Right lobe of liver (tissue), 6 donors: ENCODE measurements around the gene PPP1CB. TPM values are rescaled to one million over a fixed set of nuclear protein-coding genes. Genes with fewer than 3 reads are reported as not detected.

Experiments
- ATAC-seq, 4 donors: fragments of 200-7000 bp; cut with Tn5 transposase; one replicate each; pipeline ENCODE4 v1.9.1; 2020; ENCODE audit warnings: mild to moderate bottlenecking in 4 of 4, moderate library complexity in 4 of 4
- DNase-seq, 3 donors: peaks; one replicate each; pipeline ENCODE4 v3.0.0-alpha.2; 2020
- H3K27ac ChIP-seq, 3 donors: fragments of 200-600 bp; one replicate each; pipeline ENCODE4 v1.8.0; 2022
- H3K27me3 ChIP-seq, 2 donors: fragments of 200-600 bp; one replicate each; pipeline ENCODE4 v1.8.0; 2022
- H3K36me3 ChIP-seq, 4 donors: fragments of 200-600 bp; sonication (generic) in 1 of 4; one replicate each; pipeline versions ENCODE4 v1.5.1 to v1.8.0; 2017 to 2022; ENCODE audit warnings: control low read depth in 1 of 4
- H3K4me1 ChIP-seq, 4 donors: fragments of 200-600 bp; sonication (generic) in 1 of 4; one replicate each; pipeline versions ENCODE4 v1.5.1 to v1.8.0; 2017 to 2022; ENCODE audit warnings: control low read depth in 1 of 4
- H3K4me3 ChIP-seq, 3 donors: fragments of 200-600 bp; one replicate each; pipeline ENCODE4 v1.8.0; 2022
- H3K9me3 ChIP-seq, 4 donors: fragments of 200-600 bp; sonication (generic) in 1 of 4; one replicate each; pipeline versions ENCODE4 v1.5.1 to v1.8.0; 2017 to 2022; ENCODE audit warnings: control low read depth in 1 of 4
- CTCF ChIP-seq, 4 donors: fragments of 200-600 bp in 3 of 4; fragments of 450-650 bp in 1 of 4; IDR thresholded peaks; one replicate each; pipeline versions ENCODE4 v1.5.1 to v1.8.0; 2016 to 2022; ENCODE audit warnings: antibody characterized with exemption in 4 of 4, mild to moderate bottlenecking in 2 of 4
- POLR2A ChIP-seq: fragments of 450-650 bp; IDR thresholded peaks from one replicate; pipeline ENCODE4 v1.6.1; 2017; ENCODE audit warnings: antibody characterized with exemption, mild to moderate bottlenecking
- WGBS: methylation state at CpG from one replicate; pipeline ENCODE4 v1.1.6; 2018; ENCODE audit warnings: low coverage, low lambda C conversion rate; ENCODE audit not compliant: insufficient coverage; ENCODE audit errors: missing lambda C conversion rate; 5-methylcytosine and 5-hydroxymethylcytosine counted together
- intact Hi-C, 2 donors: fragments of 100-400 bp; cut with DNase I; formaldehyde crosslinking; loops; one replicate each; pipeline versions ENCODE4 v1.11.2 to v1.14.1; 2022
- total RNA-seq, 6 experiments: library from RNA; depleted of rRNA in 2 of 6; stranded (reverse); fragments of >200 nt in 2 of 6; fragmentation: NEBNext Ultra II Directional in 3 of 6; extraction: Animal tissue kit (Norgen Biotek cat#: 25700) in 3 of 6; gene quantifications; one replicate each; pipeline versions ENCODE4 v1.1.0 to v1.2.4, GENCODE V29; 2016 to 2023
- donor health status: DM: no; HTN: yes; CAD: no.
- donor health status: DM: no; HTN: no; CAD: no.
- donor health status: DM: no; HTN: no; CAD: no.
- donor health status: DM: no; HTN: yes; CAD: no.
- donor health status: DM: no; HTN: yes; CAD: no.

The PPP1CB gene
- total RNA-seq, 6 experiments from 2014 or later: 55.7 to 86.3 (median 71.4) TPM

GRCh38 chr2:28745225-28745624, 6.4 kb upstream of the PPP1CB start:
- ATAC-seq: no peak
- TF ChIP-seq CTCF (IDR thresholded peaks at IDR 0.05) (no peak), POLR2A (no peak)
- WGBS: 79% methylated on average over 2 of the region's 2 CpGs
- Histone ChIP-seq H3K4me1 (peaks cover 0 to 3% (median 0%) of the 10 kb centered on the region in 4 donors), H3K9me3 (no peaks in the 10 kb centered on the region), H3K36me3 (no peaks in the 10 kb centered on the region), H3K4me3 (no peak overlapping the region), H3K27me3 (no peaks in the 10 kb centered on the region), H3K27ac (no peak overlapping the region)
- intact Hi-C loops: no loop called here
- DNase-seq: no peak

- WGBS: 73% methylated on average over 1 of the region's 4 CpGs
- intact Hi-C loops: no loop called here
- no peak for ATAC-seq
These were observed 5.8 kb upstream of the PPP1CB start for GRCh38 chr2:28745876-28746275.

GRCh38 chr2:28746429-28747111, 5.1 kb upstream of the PPP1CB start:
- no peak for TF ChIP-seq CTCF (IDR thresholded peaks at IDR 0.05)
- no peak for TF ChIP-seq POLR2A
- 61% methylated on average over 3 of the region's 3 CpGs for WGBS
- Histone ChIP-seq H3K4me3 (no peak overlapping the region), H3K27me3 (no peaks in the 10 kb centered on the region), H3K9me3 (no peaks in the 10 kb centered on the region), H3K4me1 (peaks cover 0 to 8% (median 0%) of the 10 kb centered on the region in 4 donors), H3K36me3 (no peaks in the 10 kb centered on the region), H3K27ac (no peak overlapping the region)
- intact Hi-C loops: no loop called here
- ATAC-seq (no peak), DNase-seq (no peak)

More at GRCh38 chr2:28745876-28746275, 5.8 kb upstream of the PPP1CB start:
- H3K9me3 ChIP-seq: no peaks in the 10 kb centered on the region
- H3K4me1 ChIP-seq: peaks cover 0 to 8% (median 0%) of the 10 kb centered on the region in 4 donors
- H3K27ac ChIP-seq: no peak overlapping the region
- no peaks in the 10 kb centered on the region for H3K27me3 ChIP-seq
- TF ChIP-seq POLR2A: no peak
- no peak for TF ChIP-seq CTCF (IDR thresholded peaks at IDR 0.05)
- H3K4me3 ChIP-seq: no peak overlapping the region
- DNase-seq: no peak
- no peaks in the 10 kb centered on the region for H3K36me3 ChIP-seq

- Histone ChIP-seq H3K4me3 (no peak overlapping the region), H3K4me1 (peaks cover 0 to 8% (median 0%) of the 10 kb centered on the region in 4 donors), H3K9me3 (no peaks in the 10 kb centered on the region), H3K27ac (no peak overlapping the region), H3K36me3 (no peaks in the 10 kb centered on the region), H3K27me3 (no peaks in the 10 kb centered on the region)
- intact Hi-C loops: no loop called here
- no peak for ATAC-seq
- DNase-seq: no peak
- WGBS: 100% methylated on average over 1 of the region's 1 CpG
- TF ChIP-seq POLR2A: no peak
- no peak for TF ChIP-seq CTCF (IDR thresholded peaks at IDR 0.05)
These were observed 3.9 kb upstream of the PPP1CB start for GRCh38 chr2:28747714-28748113.
